Endothelial cell of umbilical vein (primary cell): Measurements from ENCODE around the gene KCNH5. TPM values are rescaled to one million over a fixed set of nuclear protein-coding genes. Genes with fewer than 3 reads are reported as not detected.

Experiments
- BruUV-seq: library from RNA; stranded (reverse); fragments of 400-500 nt; replicated peaks from 2 replicates; lab custom pipeline; 2021; lab: Mats Ljungman, UMichigan
- CTCF ChIA-PET: fragments of 300-600, 350-600 bp; sonication (Branson Sonifier 250); formaldehyde crosslinking; loops from one replicate; lab custom pipeline; 2021; ENCODE audit warnings: antibody characterized with exemption, inconsistent platforms; lab: Charles Lee
- POLR2A ChIA-PET: fragments of 300-600, 350-600 bp; sonication (Branson Sonifier 250); formaldehyde crosslinking; loops from one replicate; lab custom pipeline; 2021; ENCODE audit warnings: antibody characterized with exemption, inconsistent platforms; lab: Charles Lee
- DNase-seq: peaks from one replicate; pipeline ENCODE4 v3.0.0-alpha.2; 2011; ENCODE audit warnings: low read depth, low spot score
- FAIRE-seq: peaks from 2 replicates; lab custom pipeline; 2011; peaks lifted over from hg19 to GRCh38; lab: Jason Lieb, UNC
- H2AFZ ChIP-seq: 2 replicates; pipeline ENCODE4 v1.6.0; 2012; ENCODE audit warnings: low read depth, low read length, control low read depth, inconsistent platforms
- H3K27ac ChIP-seq: 2 replicates; pipeline ENCODE4 v1.5.1; 2011; ENCODE audit warnings: low read depth, mild to moderate bottlenecking, control low read depth, low read length, moderate library complexity; ENCODE audit not compliant: insufficient read depth
- H3K27me3 ChIP-seq, 2 experiments: 2 replicates each; pipeline versions ENCODE4 v1.6.0 to v1.6.1; 2011; ENCODE audit warnings: low read length in 2 of 2, mixed read lengths in 1 of 2; ENCODE audit not compliant: control insufficient read depth in 2 of 2, insufficient read depth in 2 of 2
- H3K36me3 ChIP-seq, 2 experiments: 2 replicates in 1 of 2; 3 replicates in 1 of 2; pipeline ENCODE4 v1.5.1; 2011; ENCODE audit warnings: low read length in 2 of 2, mild to moderate bottlenecking in 1 of 2, moderate library complexity in 1 of 2; ENCODE audit not compliant: control insufficient read depth in 2 of 2, insufficient read depth in 2 of 2; ENCODE audit errors: extremely low read depth in 1 of 2
- H3K4me1 ChIP-seq: 3 replicates; pipeline ENCODE4 v1.5.1; 2011; ENCODE audit warnings: mild to moderate bottlenecking, low read length; ENCODE audit not compliant: control insufficient read depth, insufficient read depth; ENCODE audit errors: extremely low read depth
- H3K4me2 ChIP-seq: 2 replicates; pipeline ENCODE4 v1.6.1; 2011; ENCODE audit warnings: low read length, control low read depth, mixed read lengths; ENCODE audit not compliant: insufficient read depth
- H3K4me3 ChIP-seq, 3 experiments: fragments of 200-600 bp in 1 of 3; sonication (generic), shearing (Covaris generic) in 1 of 3; replicated peaks in 1 of 3; 2 replicates each; pipeline ENCODE4 v1.5.1; 2011 to 2016; ENCODE audit warnings: control low read depth in 3 of 3, low read length in 3 of 3, mild to moderate bottlenecking in 2 of 3, inconsistent platforms in 1 of 3, low read depth in 1 of 3, moderate library complexity in 1 of 3; ENCODE audit not compliant: insufficient read depth in 1 of 3
- H3K79me2 ChIP-seq: 2 replicates; pipeline ENCODE4 v1.6.0; 2012; ENCODE audit warnings: low read length, inconsistent platforms; ENCODE audit not compliant: control insufficient read depth, insufficient read depth
- H3K9ac ChIP-seq: replicated peaks from 2 replicates; pipeline ENCODE3; 2011; ENCODE audit warnings: low read length, control low read depth; ENCODE audit not compliant: insufficient read depth; ENCODE audit errors: extremely low read depth
- H3K9me1 ChIP-seq: replicated peaks from 3 replicates; pipeline ENCODE4 v1.6.0; 2011; ENCODE audit warnings: mild to moderate bottlenecking, low read length; ENCODE audit not compliant: control insufficient read depth, insufficient read depth; ENCODE audit errors: extremely low read depth
- H3K9me3 ChIP-seq: replicated peaks from 2 replicates; pipeline ENCODE4 v1.5.1; 2012; ENCODE audit warnings: low read length, inconsistent platforms; ENCODE audit not compliant: control insufficient read depth, insufficient read depth
- H4K20me1 ChIP-seq: replicated peaks from 2 replicates; pipeline ENCODE3; 2011; ENCODE audit warnings: mild to moderate bottlenecking, low read length; ENCODE audit not compliant: control insufficient read depth, insufficient read depth; ENCODE audit errors: extremely low read depth
- EZH2 ChIP-seq: IDR thresholded peaks from 2 replicates; pipeline ENCODE4 v1.6.1; 2012; ENCODE audit warnings: borderline replicate concordance, low read depth, mild to moderate bottlenecking, moderate library complexity, low read length, inconsistent platforms; ENCODE audit not compliant: severe bottlenecking
- FOS ChIP-seq: IDR thresholded peaks from 2 replicates; pipeline ENCODE4 v1.6.1; 2011; ENCODE audit warnings: mild to moderate bottlenecking, low read length, moderate library complexity, borderline replicate concordance; ENCODE audit not compliant: insufficient read depth
- GATA2 ChIP-seq: IDR thresholded peaks from 2 replicates; pipeline ENCODE4 v1.7.0; 2011; ENCODE audit warnings: low read depth, mild to moderate bottlenecking, moderate library complexity, mixed read lengths, low read length; ENCODE audit not compliant: insufficient read length, insufficient read depth
- JUN ChIP-seq: IDR thresholded peaks from 2 replicates; pipeline ENCODE4 v1.6.1; 2011; ENCODE audit warnings: borderline replicate concordance, low read depth; ENCODE audit not compliant: insufficient read length, insufficient read depth
- MAX ChIP-seq: IDR thresholded peaks from 2 replicates; pipeline ENCODE4 v1.6.1; 2011; ENCODE audit not compliant: insufficient read depth, insufficient read length
- MYC ChIP-seq: IDR thresholded peaks from one replicate; pipeline ENCODE4 v1.6.1; 2011; ENCODE audit warnings: mild to moderate bottlenecking, low read depth, low read length
- POLR2A ChIP-seq: IDR thresholded peaks from 2 replicates; pipeline ENCODE4 v1.6.1; 2012; ENCODE audit warnings: low read depth, mild to moderate bottlenecking, control low read depth, low read length
- POLR2AphosphoS5 ChIP-seq: IDR thresholded peaks from 2 replicates; pipeline ENCODE4 v1.6.1; 2012; ENCODE audit warnings: low read depth, mild to moderate bottlenecking, control low read depth, low read length, moderate library complexity; ENCODE audit not compliant: insufficient read depth
- dilution Hi-C: fragments of 300-500 bp; cut with MboI; formaldehyde crosslinking; loops from one replicate; pipeline ENCODE4 v1.15.0; 2019; ENCODE audit warnings: low sequenced_read_pairs; ENCODE audit not compliant: extremely low pct_ligation_motif_present
- intact Hi-C: fragments of 100-400 bp; cut with micrococcal nuclease; formaldehyde crosslinking; loops from one replicate; pipeline ENCODE4 v1.10.0; 2022
- polyA plus RNA-seq, 4 experiments: library from polyadenylated mRNA; depleted of rRNA in 3 of 4; stranded (reverse) in 3 of 4; unstranded in 1 of 4; fragments of >200 nt; gene quantifications; 2 replicates each; pipeline versions ENCODE4 v1.2.1 to v1.2.3, GENCODE V29; 2011 to 2012; ENCODE audit warnings: missing spikeins in 1 of 4
- total RNA-seq: library from RNA; stranded (reverse); gene quantifications from 2 replicates; pipeline ENCODE4 v1.2.3, GENCODE V29; 2021
- TF ChIP-seq, protein P1 (sequence below), 2 donors: IDR thresholded peaks; 1 replicate in 1 of 2; 2 replicates in 1 of 2; pipeline ENCODE4 v1.5.1; 2011; ENCODE audit warnings: low read length in 2 of 2, mild to moderate bottlenecking in 2 of 2, moderate library complexity in 2 of 2, control low read depth in 1 of 2, inconsistent platforms in 1 of 2, low read depth in 1 of 2; ENCODE audit not compliant: insufficient read depth in 1 of 2; ENCODE audit errors: extremely low read depth in 1 of 2

The KCNH5 gene
- total and polyA plus RNA-seq, 2 donors (not counting 3 experiments of a cell fraction or from before 2014, with no cell fraction given): not detected

GRCh38 chr14:62954165-62954564 is 91.1 kb downstream of the KCNH5 start:
- no peak for FAIRE-seq
- H3K9ac ChIP-seq: no peak overlapping the region
- BruUV-seq: no TSS peak
- H3K27me3 ChIP-seq: no peaks in the 10 kb centered on the region
- no peak overlapping the region for H3K4me3 ChIP-seq
- CTCF ChIA-PET: no interaction called here
- H3K4me1 ChIP-seq: no peaks in the 10 kb centered on the region
- no peaks in the 10 kb centered on the region for H3K9me1 ChIP-seq
- H3K36me3 ChIP-seq: no peaks in the 10 kb centered on the region
- no peak overlapping the region for H3K27ac ChIP-seq
- no peak overlapping the region for H3K4me2 ChIP-seq
- dilution Hi-C loops (no loop called here), intact Hi-C loops (no loop called here)
- no peak for DNase-seq
- POLR2A ChIA-PET: no interaction called here
- no peak overlapping the region for H2AFZ ChIP-seq
- H3K79me2 ChIP-seq: no peaks in the 10 kb centered on the region
- no peaks in the 10 kb centered on the region for H4K20me1 ChIP-seq
- H3K9me3 ChIP-seq: no peaks in the 10 kb centered on the region
- TF ChIP-seq GATA2: no peak
- no peak for TF ChIP-seq JUN
- TF ChIP-seq MAX: no peak
- TF ChIP-seq MYC: no peak
- no peak for TF ChIP-seq POLR2AphosphoS5
- no peak for TF ChIP-seq POLR2A
- TF ChIP-seq, protein P1, sequence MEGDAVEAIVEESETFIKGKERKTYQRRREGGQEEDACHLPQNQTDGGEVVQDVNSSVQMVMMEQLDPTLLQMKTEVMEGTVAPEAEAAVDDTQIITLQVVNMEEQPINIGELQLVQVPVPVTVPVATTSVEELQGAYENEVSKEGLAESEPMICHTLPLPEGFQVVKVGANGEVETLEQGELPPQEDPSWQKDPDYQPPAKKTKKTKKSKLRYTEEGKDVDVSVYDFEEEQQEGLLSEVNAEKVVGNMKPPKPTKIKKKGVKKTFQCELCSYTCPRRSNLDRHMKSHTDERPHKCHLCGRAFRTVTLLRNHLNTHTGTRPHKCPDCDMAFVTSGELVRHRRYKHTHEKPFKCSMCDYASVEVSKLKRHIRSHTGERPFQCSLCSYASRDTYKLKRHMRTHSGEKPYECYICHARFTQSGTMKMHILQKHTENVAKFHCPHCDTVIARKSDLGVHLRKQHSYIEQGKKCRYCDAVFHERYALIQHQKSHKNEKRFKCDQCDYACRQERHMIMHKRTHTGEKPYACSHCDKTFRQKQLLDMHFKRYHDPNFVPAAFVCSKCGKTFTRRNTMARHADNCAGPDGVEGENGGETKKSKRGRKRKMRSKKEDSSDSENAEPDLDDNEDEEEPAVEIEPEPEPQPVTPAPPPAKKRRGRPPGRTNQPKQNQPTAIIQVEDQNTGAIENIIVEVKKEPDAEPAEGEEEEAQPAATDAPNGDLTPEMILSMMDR (IDR thresholded peaks at IDR 0.05; ENCODE audit: extremely low read depth in 1 of 2, insufficient read depth in 1 of 2, low read depth in 1 of 2, low read length in 2 of 2): no peak
- TF ChIP-seq EZH2: no peak
- no peak for TF ChIP-seq FOS
